Hepatocyte (in vitro differentiated cells): ENCODE results near the gene MRPL41. TPM values are rescaled to one million over a fixed set of nuclear protein-coding genes. Genes with fewer than 3 reads are reported as not detected.

ENCODE experiments used
- DNase-seq: peaks from one replicate; pipeline ENCODE4 v3.0.0-alpha.2; 2016; ENCODE audit warnings: low spot score
- H2AFZ ChIP-seq: fragments of 200-600 bp; sonication (generic); 2 replicates; pipeline ENCODE4 v1.6.0; 2016; ENCODE audit warnings: antibody characterized with exemption, mild to moderate bottlenecking
- H3K27ac ChIP-seq: fragments of 200-600 bp; sonication (generic); 2 replicates; pipeline ENCODE4 v1.5.1; 2016; ENCODE audit warnings: mild to moderate bottlenecking
- H3K27me3 ChIP-seq: fragments of 200-600 bp; sonication (generic); 2 replicates; pipeline ENCODE4 v1.6.1; 2016
- H3K36me3 ChIP-seq: fragments of 200-600 bp; sonication (generic); replicated peaks from 2 replicates; pipeline ENCODE4 v1.5.1; 2016; ENCODE audit warnings: low read depth; ENCODE audit not compliant: insufficient read depth
- H3K4me1 ChIP-seq: fragments of 200-600 bp; sonication (generic); 2 replicates; pipeline ENCODE4 v1.5.1; 2016; ENCODE audit warnings: mild to moderate bottlenecking, moderate library complexity; ENCODE audit not compliant: insufficient read depth
- H3K4me2 ChIP-seq: fragments of 200-600 bp; sonication (generic); 2 replicates; pipeline ENCODE4 v1.6.0; 2016
- H3K4me3 ChIP-seq: fragments of 200-600 bp; sonication (generic); 2 replicates; pipeline ENCODE4 v1.5.1; 2016; ENCODE audit warnings: mild to moderate bottlenecking
- H3K79me2 ChIP-seq: fragments of 200-600 bp; sonication (generic); 2 replicates; pipeline ENCODE4 v1.6.0; 2017; ENCODE audit warnings: mild to moderate bottlenecking
- H3K9me2 ChIP-seq: fragments of 200-600 bp; sonication (generic); replicated peaks from 2 replicates; pipeline ENCODE4 v1.6.0; 2017; ENCODE audit warnings: mild to moderate bottlenecking; ENCODE audit not compliant: insufficient read depth
- H3K9me3 ChIP-seq: fragments of 200-600 bp; sonication (generic); 2 replicates; pipeline ENCODE4 v1.5.1; 2016; ENCODE audit warnings: low read depth, mild to moderate bottlenecking
- H4K20me1 ChIP-seq: fragments of 200-600 bp; sonication (generic); 2 replicates; pipeline ENCODE4 v1.6.0; 2016; ENCODE audit warnings: mild to moderate bottlenecking; ENCODE audit not compliant: insufficient read depth, poor library complexity, severe bottlenecking
- CTCF ChIP-seq: fragments of 200-600 bp; sonication (generic); IDR thresholded peaks from 2 replicates; pipeline ENCODE4 v1.5.1; 2016; ENCODE audit warnings: antibody characterized with exemption, mild to moderate bottlenecking; ENCODE audit not compliant: poor library complexity
- EZH2 ChIP-seq: fragments of 200-600 bp; sonication (generic); IDR thresholded peaks from 2 replicates; pipeline ENCODE4 v1.6.1; 2016; ENCODE audit warnings: antibody characterized with exemption, mild to moderate bottlenecking, borderline replicate concordance
- EZH2phosphoT487 ChIP-seq: fragments of 200-600 bp; sonication (generic); IDR thresholded peaks from one replicate; pipeline ENCODE4 v1.6.1; 2018; ENCODE audit warnings: antibody characterized with exemption, mild to moderate bottlenecking, low read depth, moderate library complexity; ENCODE audit not compliant: unreplicated experiment, severe bottlenecking
- WGBS: methylation state at CpG from one replicate; pipeline ENCODE4 v1.1.6; 2016; ENCODE audit warnings: low lambda C conversion rate; ENCODE audit errors: missing lambda C conversion rate; 5-methylcytosine and 5-hydroxymethylcytosine counted together
- polyA plus RNA-seq: library from polyadenylated mRNA; unstranded; fragments of >200 nt; fragmentation: Nextera tagmentation; extraction: Ambion mirVana; gene quantifications from 2 replicates; pipeline ENCODE4 v1.2.1, GENCODE V29; 2016
- total RNA-seq: library from RNA; depleted of rRNA; stranded (reverse); fragments of >200 nt; gene quantifications from 2 replicates; pipeline ENCODE4 v1.2.3, GENCODE V29; 2014

MRPL41 gene
- total and polyA plus RNA-seq, 2 experiments from 2014 or later: 36.6 to 86.0 TPM

GRCh38 chr9:137522746-137523455 is 28.8 kb upstream of the MRPL41 start:
- Histone ChIP-seq H2AFZ (no peak overlapping the region), H3K4me2 (no peak overlapping the region), H4K20me1 (no peaks in the 10 kb centered on the region), H3K27me3 (no peaks in the 10 kb centered on the region), H3K79me2 (no peaks in the 10 kb centered on the region), H3K9me3 (no peaks in the 10 kb centered on the region), H3K4me1 (no peaks in the 10 kb centered on the region), H3K27ac (no peak overlapping the region), H3K36me3 (no peaks in the 10 kb centered on the region), H3K9me2 (no peaks in the 10 kb centered on the region), H3K4me3 (no peak overlapping the region)
- WGBS: 94% methylated on average over 36 of the region's 36 CpGs
- no peak for DNase-seq
- TF ChIP-seq EZH2 (no peak), EZH2phosphoT487 (no peak), CTCF (no peak)

GRCh38 chr9:137524161-137524980 is 27.3 kb upstream of the MRPL41 start:
- TF ChIP-seq EZH2phosphoT487 (no peak), CTCF (no peak), EZH2 (no peak)
- Histone ChIP-seq H3K4me2 (no peak overlapping the region), H3K36me3 (no peaks in the 10 kb centered on the region), H2AFZ (no peak overlapping the region), H3K27ac (no peak overlapping the region), H3K27me3 (no peaks in the 10 kb centered on the region), H3K4me1 (no peaks in the 10 kb centered on the region), H3K79me2 (no peaks in the 10 kb centered on the region), H3K9me2 (no peaks in the 10 kb centered on the region), H4K20me1 (no peaks in the 10 kb centered on the region), H3K9me3 (no peaks in the 10 kb centered on the region), H3K4me3 (no peak overlapping the region)
- 97% methylated on average over 33 of the region's 33 CpGs for WGBS
- no peak for DNase-seq

GRCh38 chr9:137524981-137525317 is 26.7 kb upstream of the MRPL41 start:
- H3K9me2 ChIP-seq: no peaks in the 10 kb centered on the region
- H3K27ac ChIP-seq: no peak overlapping the region
- no peaks in the 10 kb centered on the region for H4K20me1 ChIP-seq
- H3K36me3 ChIP-seq: no peaks in the 10 kb centered on the region
- H3K79me2 ChIP-seq: no peaks in the 10 kb centered on the region
- no peaks in the 10 kb centered on the region for H3K9me3 ChIP-seq
- no peak overlapping the region for H3K4me2 ChIP-seq
- no peaks in the 10 kb centered on the region for H3K27me3 ChIP-seq
- no peaks in the 10 kb centered on the region for H3K4me1 ChIP-seq
- DNase-seq: no peak
- WGBS: 89% methylated on average over 5 of the region's 5 CpGs
- H2AFZ ChIP-seq: no peak overlapping the region
- no peak overlapping the region for H3K4me3 ChIP-seq
- TF ChIP-seq EZH2phosphoT487 (no peak), EZH2 (no peak)

- Histone ChIP-seq H4K20me1 (no peaks in the 10 kb centered on the region), H3K36me3 (no peaks in the 10 kb centered on the region), H3K4me1 (peaks cover 4% of the 10 kb centered on the region), H3K27me3 (no peaks in the 10 kb centered on the region), H3K4me3 (no peak overlapping the region), H3K27ac (no peak overlapping the region), H3K79me2 (no peaks in the 10 kb centered on the region), H3K9me3 (no peaks in the 10 kb centered on the region), H3K9me2 (no peaks in the 10 kb centered on the region), H3K4me2 (no peak overlapping the region), H2AFZ (no peak overlapping the region)
- TF ChIP-seq EZH2 (no peak), EZH2phosphoT487 (no peak), CTCF (no peak)
- WGBS: 82% methylated on average over 5 of the region's 5 CpGs
- DNase-seq: no peak
Measured at GRCh38 chr9:137530331-137530730, 21.3 kb upstream of the MRPL41 start.
